GM12872 (cell line): ENCODE data around the gene PYCR2.

Experiments
- CTCF ChIP-seq: IDR thresholded peaks from 3 replicates; pipeline ENCODE4 v1.5.1; 2011; ENCODE audit warnings: low read depth, mild to moderate bottlenecking, low read length, moderate library complexity; ENCODE audit not compliant: insufficient read depth

Gene PYCR2

GRCh38 chr1:225946082-225946620, 22.1 kb upstream of the PYCR2 start:
- no peak for TF ChIP-seq CTCF

- no peak for TF ChIP-seq CTCF
Observed at GRCh38 chr1:225945564-225945963, 21.5 kb upstream of the PYCR2 start.

- no peak for TF ChIP-seq CTCF
Observed at GRCh38 chr1:225944951-225945350, 20.9 kb upstream of the PYCR2 start.

GRCh38 chr1:225944387-225944786, 20.3 kb upstream of the PYCR2 start:
- no peak for TF ChIP-seq CTCF

GRCh38 chr1:225943582-225943981, 19.5 kb upstream of the PYCR2 start:
- no peak for TF ChIP-seq CTCF

GRCh38 chr1:225942574-225942973, 18.5 kb upstream of the PYCR2 start:
- TF ChIP-seq CTCF = no peak

GRCh38 chr1:225941942-225942222, 17.8 kb upstream of the PYCR2 start:
- no peak for TF ChIP-seq CTCF
